A549 (cell line): ENCODE results near the gene DCAF15.

Experiments used
- CHD2 ChIP-seq: fragments of 150-350 bp; IDR thresholded peaks from 2 replicates; pipeline ENCODE4 v1.6.1; 2014; ENCODE audit warnings: low read length; ENCODE audit not compliant: partially characterized antibody
- CTCF ChIP-seq: fragments of >200 bp; sonication (Bioruptor Twin); formaldehyde crosslinking; IDR thresholded peaks from 3 replicates; pipeline ENCODE4 v1.5.1; 2016
- EHMT2 ChIP-seq: fragments of 200-600 bp; sonication (generic); IDR thresholded peaks from 2 replicates; pipeline ENCODE4 v1.6.1; 2016; ENCODE audit warnings: antibody characterized with exemption, low read depth, mild to moderate bottlenecking, moderate library complexity
- HMGXB4 ChIP-seq: fragments of 250-450 bp; sonication (Bioruptor Pico); IDR thresholded peaks from 2 replicates; pipeline ENCODE4 v1.5.0; 2021; ENCODE audit warnings: mild to moderate bottlenecking, moderate library complexity, borderline replicate concordance
- POLR2A ChIP-seq: IDR thresholded peaks from 2 replicates; pipeline ENCODE4 v1.6.1; 2012; ENCODE audit warnings: mild to moderate bottlenecking, low read length
- RARB ChIP-seq: fragments of 250-450 bp; sonication (Bioruptor Pico); IDR thresholded peaks from 2 replicates; pipeline ENCODE4 v1.8.0; 2021; ENCODE audit warnings: mild to moderate bottlenecking, moderate library complexity
- RCOR1 ChIP-seq: fragments of 150-350 bp; IDR thresholded peaks from 2 replicates; pipeline ENCODE4 v1.6.1; 2014; ENCODE audit warnings: antibody characterized with exemption, low read length, low read depth

- TF ChIP-seq HMGXB4 (CRISPR knock-in tag): no peak
- TF ChIP-seq RCOR1: no peak
- no peak for TF ChIP-seq POLR2A
- TF ChIP-seq EHMT2: no peak
- TF ChIP-seq CTCF: no peak
- TF ChIP-seq CHD2: no peak
- TF ChIP-seq RARB: no peak
These were observed 37.2 kb downstream of the DCAF15 start for GRCh38 chr19:13989487-13989886.
